ENCODE data around the gene ANKFN1. TPM values are rescaled to one million over a fixed set of nuclear protein-coding genes. Genes with fewer than 3 reads are reported as not detected.

Gene ANKFN1
- total RNA-seq, 3 donors from 2014 or later = 4.1 to 12.8 (median 5.6) TPM

GRCh38 chr17:56445692-56446411, 292.6 kb downstream of the ANKFN1 start:
- Histone ChIP-seq H3K36me3 (no peaks in the 10 kb centered on the region), H3K9me3 (no peaks in the 10 kb centered on the region), H3K27ac (no peak overlapping the region), H3K4me1 (no peaks in the 10 kb centered on the region), H3K4me3 (no peak overlapping the region), H3K27me3 (no peaks in the 10 kb centered on the region)
- TF ChIP-seq CTCF (IDR thresholded peaks at IDR 0.05) (no peak), POLR2AphosphoS5 (IDR thresholded peaks at IDR 0.05) (no peak), POLR2A (IDR thresholded peaks at IDR 0.05) (no peak)
- intact Hi-C loops (cut with DNase I; ENCODE audit: low total_unique reads) = no loop called here
- no peak for DNase-seq (ENCODE audit: low spot score in 2 of 2)

GRCh38 chr17:56447171-56447570, 293.9 kb downstream of the ANKFN1 start:
- intact Hi-C loops (cut with DNase I; ENCODE audit: low total_unique reads) = no loop called here
- no peak for DNase-seq (ENCODE audit: low spot score in 2 of 2)
- Histone ChIP-seq H3K27me3 (no peaks in the 10 kb centered on the region), H3K27ac (no peak overlapping the region), H3K9me3 (no peaks in the 10 kb centered on the region), H3K4me3 (no peak overlapping the region), H3K36me3 (no peaks in the 10 kb centered on the region), H3K4me1 (no peaks in the 10 kb centered on the region)
- TF ChIP-seq CTCF (IDR thresholded peaks at IDR 0.05) (no peak), POLR2AphosphoS5 (IDR thresholded peaks at IDR 0.05) (no peak), POLR2A (IDR thresholded peaks at IDR 0.05) (no peak)

- no peak for DNase-seq (ENCODE audit: low spot score in 2 of 2)
- Histone ChIP-seq H3K9me3 (no peaks in the 10 kb centered on the region), H3K4me3 (no peak overlapping the region), H3K27me3 (no peaks in the 10 kb centered on the region), H3K36me3 (no peaks in the 10 kb centered on the region), H3K27ac (no peak overlapping the region), H3K4me1 (no peaks in the 10 kb centered on the region)
- TF ChIP-seq CTCF (IDR thresholded peaks at IDR 0.05) (no peak), POLR2A (IDR thresholded peaks at IDR 0.05) (no peak), POLR2AphosphoS5 (IDR thresholded peaks at IDR 0.05) (no peak)
- intact Hi-C loops (cut with DNase I; ENCODE audit: low total_unique reads) = no loop called here
Observed at GRCh38 chr17:56448371-56448770, 295.1 kb downstream of the ANKFN1 start.

GRCh38 chr17:56449176-56449575, 295.9 kb downstream of the ANKFN1 start:
- H3K27ac ChIP-seq = no peak overlapping the region

More at GRCh38 chr17:56449176-56449575, 295.9 kb downstream of the ANKFN1 start:
- H3K4me1 ChIP-seq = no peaks in the 10 kb centered on the region
- H3K36me3 ChIP-seq = no peaks in the 10 kb centered on the region
- H3K9me3 ChIP-seq = no peaks in the 10 kb centered on the region
- no peak overlapping the region for H3K4me3 ChIP-seq
- no peaks in the 10 kb centered on the region for H3K27me3 ChIP-seq
- TF ChIP-seq CTCF (IDR thresholded peaks at IDR 0.05) (no peak), POLR2A (IDR thresholded peaks at IDR 0.05) (no peak), POLR2AphosphoS5 (IDR thresholded peaks at IDR 0.05) (no peak)
- intact Hi-C loops (cut with DNase I; ENCODE audit: low total_unique reads) = no loop called here
- DNase-seq (ENCODE audit: low spot score in 2 of 2) = no peak

Data from breast epithelium (tissue), 4 donors.